IMR-90 (cell line): Measurements from ENCODE around the gene SEC31B.

Experiments
- BHLHE40 ChIP-seq: fragments of 150-350 bp; IDR thresholded peaks from 2 replicates; pipeline ENCODE4 v1.6.1; 2016; ENCODE audit warnings: mild to moderate bottlenecking, low read depth, low read length
- CEBPB ChIP-seq: IDR thresholded peaks from 2 replicates; pipeline ENCODE4 v1.6.1; 2012; ENCODE audit warnings: low read depth, low read length, improper control_type of control experiment
- CTCF ChIP-seq: conservative IDR thresholded peaks from 2 replicates; pipeline ENCODE4 v1.5.1; 2012; ENCODE audit warnings: mild to moderate bottlenecking, low read depth, low read length, improper control_type of control experiment
- FOS ChIP-seq: fragments of 150-350 bp; IDR thresholded peaks from 2 replicates; pipeline ENCODE4 v1.6.1; 2016; ENCODE audit warnings: low read depth, low read length
- MXI1 ChIP-seq: IDR thresholded peaks from 2 replicates; pipeline ENCODE4 v1.6.1; 2012; ENCODE audit warnings: low read depth, mild to moderate bottlenecking, low read length, moderate library complexity, borderline replicate concordance
- POLR2A ChIP-seq: IDR thresholded peaks from 2 replicates; pipeline ENCODE4 v1.6.1; 2012; ENCODE audit warnings: mild to moderate bottlenecking, low read depth, low read length
- RAD21 ChIP-seq: IDR thresholded peaks from 2 replicates; pipeline ENCODE4 v1.6.1; 2012; ENCODE audit warnings: low read length, improper control_type of control experiment

DNA sequence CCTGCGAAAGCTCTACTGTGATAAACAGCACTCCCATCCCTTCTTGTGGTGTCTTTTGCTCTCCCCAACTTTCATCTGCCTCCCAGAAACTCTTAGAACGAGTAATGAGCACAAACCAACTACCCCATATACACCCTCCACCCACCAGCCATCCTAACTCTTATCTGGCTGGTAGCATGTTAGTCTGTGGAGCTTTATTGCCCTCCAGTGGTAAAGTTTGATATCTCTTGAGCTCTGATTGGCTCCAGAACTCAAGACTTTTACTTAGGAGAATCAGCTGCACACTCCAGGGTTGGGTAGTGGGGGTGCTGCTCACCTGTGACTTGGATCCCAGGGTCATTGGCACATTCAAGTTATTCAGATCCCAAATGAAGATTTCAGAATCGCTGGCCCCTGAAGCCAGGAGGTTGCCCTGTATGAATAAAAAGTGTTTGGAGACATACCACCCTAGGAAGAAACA is 10.9 kb downstream of the SEC31B start:
- TF ChIP-seq POLR2A = no peak
- TF ChIP-seq CTCF = peak; percentile 82
- no peak for TF ChIP-seq BHLHE40
- TF ChIP-seq RAD21 = peak; percentile 84
- TF ChIP-seq FOS = no peak
- TF ChIP-seq MXI1 = no peak
- no peak for TF ChIP-seq CEBPB
